HG03378 (cell line): ENCODE measurements around the gene DIS3.
"Not testable (repeated sequence)": the region's sequence is repeated elsewhere in the genome, so short reads cannot be mapped to it uniquely, and the experiment has no call there.

Experiments used
- ATAC-seq: cut with Tn5 transposase; IDR thresholded peaks from one replicate; pipeline ENCODE4 v1.9.1; 2021; ENCODE audit warnings: mild to moderate bottlenecking, moderate library complexity; ENCODE audit not compliant: unreplicated experiment

Gene DIS3

GRCh38 chr13:72781451-72782439, at the start of gene DIS3, which contains the start of gene PIBF1:
Gene DIS3 (minus strand): TSS chr13:72781900. CDS start chr13:72781832, 68 bp downstream.
Gene PIBF1 (plus strand): TSS chr13:72782133. CDS start chr13:72783470, 1,337 bp downstream.
- ATAC-seq = peak; percentile 97

- ATAC-seq = no peak
These were observed 42.0 kb upstream of the DIS3 start for GRCh38 chr13:72823724-72824123.

GRCh38 chr13:72823081-72823480, 41.4 kb upstream of the DIS3 start:
- ATAC-seq = no peak

- no peak for ATAC-seq
These were observed 39.2 kb upstream of the DIS3 start for GRCh38 chr13:72820898-72821279.

- no peak for ATAC-seq
These were observed 38.6 kb upstream of the DIS3 start for GRCh38 chr13:72820156-72820897.

GRCh38 chr13:72808917-72809500, 27.3 kb upstream of the DIS3 start:
- no peak for ATAC-seq

GRCh38 chr13:72806514-72806913, 24.8 kb upstream of the DIS3 start:
- not testable (repeated sequence) for ATAC-seq

- ATAC-seq = no peak
These were observed 24.1 kb upstream of the DIS3 start for GRCh38 chr13:72805676-72806346.

- no peak for ATAC-seq
These were observed 22.6 kb upstream of the DIS3 start for GRCh38 chr13:72804301-72804700.

GRCh38 chr13:72798817-72799216, 17.1 kb upstream of the DIS3 start:
- ATAC-seq = no peak

- no peak for ATAC-seq
These were observed 10.9 kb upstream of the DIS3 start for GRCh38 chr13:72792640-72793039.

- no peak for ATAC-seq
These were observed 7.1 kb upstream of the DIS3 start for GRCh38 chr13:72788831-72789230.

GRCh38 chr13:72784679-72785078, 3.0 kb upstream of the DIS3 start:
- ATAC-seq = not testable (repeated sequence)

- ATAC-seq = no peak
These were observed 1.0 kb upstream of the DIS3 start for GRCh38 chr13:72782717-72783116.

GRCh38 chr13:72774019-72774418, 7.7 kb downstream of the DIS3 start:
- ATAC-seq = no peak

- ATAC-seq = no peak
These were observed 18.3 kb downstream of the DIS3 start for GRCh38 chr13:72763411-72763810.

GRCh38 chr13:72760189-72760588, 21.5 kb downstream of the DIS3 start:
- ATAC-seq = no peak

GRCh38 chr13:72757792-72758535, 23.7 kb downstream of the DIS3 start:
- no peak for ATAC-seq

- ATAC-seq = no peak
These were observed 27.6 kb downstream of the DIS3 start for GRCh38 chr13:72754111-72754510.

- ATAC-seq = no peak
These were observed 30.5 kb downstream of the DIS3 start for GRCh38 chr13:72751220-72751619.
